Natural killer cell (primary cell): ENCODE results near the gene ABCG1. TPM values are rescaled to one million over a fixed set of nuclear protein-coding genes. Genes with fewer than 3 reads are reported as not detected.
"Not testable (repeated sequence)": the region's sequence is repeated elsewhere in the genome, so short reads cannot be mapped to it uniquely, and the experiment has no call there.

Source experiments
- ATAC-seq, 3 donors: fragments of 150-1000 bp in 2 of 3; fragments of 200-7000 bp in 1 of 3; cut with Tn5 transposase; 1 replicate in 1 of 3; 2 replicates in 2 of 3; pipeline ENCODE4 v1.10.0; 2021; ENCODE audit warnings: mild to moderate bottlenecking in 2 of 3, moderate library complexity in 2 of 3
- DNase-seq, 2 donors: peaks; one replicate each; pipeline versions ENCODE4 v3.0.0 to v3.0.0-alpha.2; 2013 to 2021; ENCODE audit warnings: mixed read lengths in 1 of 2
- H3K27ac ChIP-seq: one replicate; pipeline ENCODE4 v1.5.1; 2013; ENCODE audit warnings: mild to moderate bottlenecking, low read length
- H3K27me3 ChIP-seq: one replicate; pipeline ENCODE4 v1.6.1; 2013; ENCODE audit warnings: low read length; ENCODE audit not compliant: control insufficient read depth, insufficient read depth
- H3K36me3 ChIP-seq: one replicate; pipeline ENCODE4 v1.6.1; 2013; ENCODE audit warnings: low read length; ENCODE audit not compliant: control insufficient read depth, insufficient read depth
- H3K4me1 ChIP-seq: one replicate; pipeline ENCODE4 v1.6.1; 2013; ENCODE audit warnings: low read length; ENCODE audit not compliant: control insufficient read depth, insufficient read depth
- H3K4me3 ChIP-seq: one replicate; pipeline ENCODE4 v1.5.1; 2013; ENCODE audit warnings: low read length
- H3K9me3 ChIP-seq: one replicate; pipeline ENCODE4 v1.6.1; 2013; ENCODE audit warnings: low read length; ENCODE audit not compliant: control insufficient read depth, insufficient read depth
- H3K27ac Mint-ChIP-seq, 2 donors: one replicate each; pipeline ENCODE4 v1.8.0; 2022; ENCODE audit warnings: mild to moderate bottlenecking in 2 of 2, mixed read lengths in 2 of 2, moderate library complexity in 1 of 2
- H3K27me3 Mint-ChIP-seq, 2 donors: one replicate each; pipeline ENCODE4 v1.8.0; 2022; ENCODE audit warnings: low read depth in 2 of 2, mixed read lengths in 2 of 2
- H3K36me3 Mint-ChIP-seq: one replicate; pipeline ENCODE4 v1.8.0; 2022; ENCODE audit warnings: mixed read lengths
- H3K4me1 Mint-ChIP-seq, 2 donors: one replicate each; pipeline ENCODE4 v1.8.0; 2022; ENCODE audit warnings: mixed read lengths in 2 of 2
- H3K4me3 Mint-ChIP-seq: one replicate; pipeline ENCODE4 v1.8.0; 2022; ENCODE audit warnings: mild to moderate bottlenecking, moderate library complexity, mixed read lengths
- H3K9me3 Mint-ChIP-seq, 2 donors: one replicate each; pipeline ENCODE4 v1.8.0; 2022; ENCODE audit warnings: mixed read lengths in 2 of 2
- CTCF ChIP-seq: fragments of 200-600 bp; IDR thresholded peaks from one replicate; pipeline ENCODE4 v1.8.0; 2022; ENCODE audit warnings: antibody characterized with exemption
- WGBS: methylation state at CpG from one replicate; pipeline ENCODE4 v1.1.7; 2013; ENCODE audit warnings: missing lambda C conversion rate; ENCODE audit not compliant: insufficient coverage; 5-methylcytosine and 5-hydroxymethylcytosine counted together
- intact Hi-C: fragments of 100-400 bp; cut with micrococcal nuclease; formaldehyde crosslinking; loops from one replicate; pipeline ENCODE4 v1.14.2; 2022
- total RNA-seq, 4 donors: library from RNA; stranded (reverse); fragments of 120-200 nt in 1 of 4; gene quantifications; one replicate each; pipeline versions ENCODE4 v1.2.3 to v1.2.4, GENCODE V29; 2013 to 2022

ABCG1 gene
- total RNA-seq, 3 donors from 2014 or later (not counting 1 experiment from before 2014, with no cell fraction given), result 10.4 to 14.7 (median 13.8) TPM

DNA sequence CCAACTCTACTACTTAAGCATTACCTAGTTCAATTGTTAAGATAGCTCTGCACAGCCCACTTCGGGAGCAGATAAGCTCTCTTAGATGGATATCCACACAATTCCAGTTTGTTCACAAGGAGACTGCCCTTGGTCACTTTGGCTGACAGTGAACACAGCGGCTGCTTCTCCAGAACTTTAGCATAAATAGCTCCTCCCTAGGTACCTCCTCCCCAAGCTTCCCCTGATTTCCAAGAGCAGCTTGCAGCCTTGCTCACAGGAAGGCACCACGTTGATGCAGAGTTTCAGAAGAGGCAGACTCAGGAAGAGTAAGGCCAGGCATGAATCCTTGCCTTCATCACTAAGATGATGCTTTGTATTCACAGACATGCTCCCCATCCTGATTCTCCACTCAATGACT is 71.6 kb downstream of the ABCG1 start:
- Histone ChIP-seq H3K27me3 (no peaks in the 10 kb centered on the region), H3K4me3 (no peak overlapping the region), H3K27ac (no peak overlapping the region), H3K36me3 (peaks cover 24% of the 10 kb centered on the region), H3K4me1 (no peaks in the 10 kb centered on the region), H3K9me3 (no peaks in the 10 kb centered on the region)
- H3K27me3 Mint-ChIP-seq, result no peaks in the 10 kb centered on the region
- intact Hi-C loops, result no loop called here
- H3K27ac Mint-ChIP-seq, result no peak overlapping the region
- H3K9me3 Mint-ChIP-seq, result no peaks in the 10 kb centered on the region
- DNase-seq, result no peak
- no peak overlapping the region for H3K4me3 Mint-ChIP-seq
- H3K36me3 Mint-ChIP-seq, result no peaks in the 10 kb centered on the region
- peaks cover 7 to 9% of the 10 kb centered on the region in 2 donors for H3K4me1 Mint-ChIP-seq
- ATAC-seq, result no peak
- 59% methylated on average over 3 of the region's 3 CpGs for WGBS
- TF ChIP-seq CTCF, result no peak

GRCh38 chr21:42291003-42291750 is 72.2 kb downstream of the ABCG1 start:
- no peaks in the 10 kb centered on the region for H3K27me3 ChIP-seq
- WGBS, result 96% methylated on average over 35 of the region's 35 CpGs
- H3K4me3 Mint-ChIP-seq, result no peak overlapping the region
- no peaks in the 10 kb centered on the region for H3K9me3 ChIP-seq
- H3K4me1 ChIP-seq, result no peaks in the 10 kb centered on the region
- H3K27ac ChIP-seq, result no peak overlapping the region
- no peak for TF ChIP-seq CTCF
- H3K4me3 ChIP-seq, result no peak overlapping the region
- H3K36me3 ChIP-seq, result peaks cover 25% of the 10 kb centered on the region
- H3K4me1 Mint-ChIP-seq, result peaks cover 4 to 5% of the 10 kb centered on the region in 2 donors
- no peak for ATAC-seq
- intact Hi-C loops, result no loop called here
- no peak overlapping the region for H3K27ac Mint-ChIP-seq
- H3K27me3 Mint-ChIP-seq, result no peaks in the 10 kb centered on the region
- DNase-seq, result no peak
- H3K36me3 Mint-ChIP-seq, result no peaks in the 10 kb centered on the region
- H3K9me3 Mint-ChIP-seq, result no peaks in the 10 kb centered on the region

DNA sequence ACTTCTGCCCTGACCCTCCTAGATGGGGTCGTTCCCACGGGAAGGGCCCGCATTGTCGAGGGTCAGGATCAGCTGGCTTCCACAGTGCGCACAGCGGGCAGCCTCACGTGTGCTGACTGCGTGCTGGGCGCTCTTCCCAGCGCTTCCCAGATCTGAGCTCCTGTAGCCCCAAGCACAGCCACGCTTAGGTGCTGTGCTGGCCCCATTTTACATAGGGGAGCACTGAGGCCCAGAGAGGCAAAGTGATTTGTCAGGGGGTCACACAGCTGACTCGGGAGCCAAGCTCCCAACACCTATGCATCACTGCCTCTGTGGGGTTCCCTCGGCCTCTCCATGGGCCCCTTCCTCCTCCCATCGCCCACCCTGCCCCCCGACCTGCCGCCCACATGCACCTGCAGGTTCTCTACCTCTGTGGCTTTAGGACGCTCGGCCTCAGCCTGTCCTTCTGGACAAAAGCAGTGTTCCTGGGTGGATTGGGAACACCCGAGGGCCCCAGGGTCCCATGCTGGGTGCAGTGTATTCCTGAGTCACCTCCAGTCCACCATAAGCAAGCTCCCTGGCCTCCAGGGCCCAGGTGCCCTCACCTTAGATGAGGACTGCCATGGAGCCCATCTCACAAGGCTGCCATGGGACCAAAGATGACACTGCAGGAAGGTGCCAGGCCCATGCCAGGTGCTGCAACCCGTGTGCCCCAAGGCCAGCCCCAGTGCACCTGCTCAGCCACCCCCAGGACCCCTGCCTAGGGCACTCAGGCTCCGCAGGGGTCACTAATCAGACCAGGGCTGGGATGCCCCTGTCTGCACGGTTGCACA is 73.0 kb downstream of the ABCG1 start:
- DNase-seq (no peak), ATAC-seq (peak in 1 of 3 donors; percentile 25)
- intact Hi-C loops, result no loop called here
- H3K9me3 Mint-ChIP-seq, result no peaks in the 10 kb centered on the region
- no peaks in the 10 kb centered on the region for H3K27me3 Mint-ChIP-seq
- Histone ChIP-seq H3K4me3 (no peak overlapping the region), H3K4me1 (no peaks in the 10 kb centered on the region), H3K9me3 (no peaks in the 10 kb centered on the region), H3K36me3 (peaks cover 25% of the 10 kb centered on the region), H3K27ac (no peak overlapping the region), H3K27me3 (no peaks in the 10 kb centered on the region)
- no peak overlapping the region for H3K27ac Mint-ChIP-seq
- H3K4me1 Mint-ChIP-seq, result no peaks in the 10 kb centered on the region
- 94% methylated on average over 22 of the region's 22 CpGs for WGBS
- no peak overlapping the region for H3K4me3 Mint-ChIP-seq
- TF ChIP-seq CTCF, result no peak
- H3K36me3 Mint-ChIP-seq, result no peaks in the 10 kb centered on the region

DNA sequence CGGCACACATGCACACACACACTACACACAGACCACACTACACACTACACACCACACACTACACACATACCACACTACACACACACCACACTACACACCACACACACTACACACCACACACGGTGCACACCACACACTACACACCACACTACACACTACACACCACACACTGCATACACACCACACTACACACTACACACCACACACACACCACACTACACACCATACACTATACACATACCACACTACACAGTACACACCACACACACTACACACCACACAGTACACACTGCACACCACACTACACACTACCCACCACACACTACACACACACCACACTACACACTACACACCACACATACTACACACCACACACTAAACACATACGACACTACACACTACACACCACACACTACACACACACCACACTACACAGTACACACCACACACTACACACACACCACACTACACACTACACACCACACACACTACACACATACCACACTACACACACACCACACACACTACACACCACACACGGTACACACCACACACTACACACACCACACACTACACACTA is 73.7 kb downstream of the ABCG1 start:
- DNase-seq, H3K27ac Mint-ChIP-seq, H3K4me3 ChIP-seq, intact Hi-C loops, H3K4me3 Mint-ChIP-seq, H3K36me3 Mint-ChIP-seq, H3K27ac ChIP-seq, H3K9me3 Mint-ChIP-seq, H3K4me1 Mint-ChIP-seq, H3K27me3 Mint-ChIP-seq, H3K9me3 ChIP-seq, H3K27me3 ChIP-seq, ATAC-seq, H3K4me1 ChIP-seq: not testable (repeated sequence)
- 93% methylated on average over 4 of the region's 4 CpGs for WGBS
- H3K36me3 ChIP-seq, result peaks cover 25% of the 10 kb centered on the region
